ENCODE data around the gene SAMD8.
"Not testable (repeated sequence)": the region's sequence is repeated elsewhere in the genome, so short reads cannot be mapped to it uniquely, and the experiment has no call there.

Gene SAMD8

GRCh38 chr10:75140246-75140645 lies 28.8 kb downstream of the SAMD8 start:
- no peak for DNase-seq (ENCODE audit: low read depth)

GRCh38 chr10:75143353-75143752 lies 31.9 kb downstream of the SAMD8 start:
- no peak for DNase-seq (ENCODE audit: low read depth)

- no peak for DNase-seq (ENCODE audit: low read depth)
These were observed 34.1 kb downstream of the SAMD8 start for GRCh38 chr10:75145590-75145989.

- no peak for DNase-seq (ENCODE audit: low read depth)
These were observed 35.3 kb downstream of the SAMD8 start for GRCh38 chr10:75146780-75147179.

GRCh38 chr10:75150656-75151055 lies 39.2 kb downstream of the SAMD8 start:
- no peak for DNase-seq (ENCODE audit: low read depth)

- DNase-seq (ENCODE audit: low read depth) = no peak
These were observed 48.1 kb downstream of the SAMD8 start for GRCh38 chr10:75159519-75159918.

GRCh38 chr10:75165684-75166622 lies 54.5 kb downstream of the SAMD8 start:
- DNase-seq (ENCODE audit: low read depth) = no peak

- DNase-seq (ENCODE audit: low read depth) = no peak
These were observed 55.1 kb downstream of the SAMD8 start for GRCh38 chr10:75166623-75166972.

GRCh38 chr10:75168275-75168674 lies 56.8 kb downstream of the SAMD8 start:
- DNase-seq (ENCODE audit: low read depth) = no peak

GRCh38 chr10:75170215-75170614 lies 58.8 kb downstream of the SAMD8 start:
- DNase-seq (ENCODE audit: low read depth) = no peak

- no peak for DNase-seq (ENCODE audit: low read depth)
These were observed 63.6 kb downstream of the SAMD8 start for GRCh38 chr10:75175046-75175445.

GRCh38 chr10:75176046-75176445 lies 64.6 kb downstream of the SAMD8 start:
- no peak for DNase-seq (ENCODE audit: low read depth)

- no peak for DNase-seq (ENCODE audit: low read depth)
These were observed 65.3 kb downstream of the SAMD8 start for GRCh38 chr10:75176736-75177135.

GRCh38 chr10:75179657-75180177 lies 68.3 kb downstream of the SAMD8 start:
- no peak for DNase-seq (ENCODE audit: low read depth)

GRCh38 chr10:75180592-75180991 lies 69.1 kb downstream of the SAMD8 start:
- DNase-seq (ENCODE audit: low read depth) = no peak

GRCh38 chr10:75181073-75181472 lies 69.6 kb downstream of the SAMD8 start:
- DNase-seq (ENCODE audit: low read depth) = no peak

- no peak for DNase-seq (ENCODE audit: low read depth)
These were observed 74.9 kb downstream of the SAMD8 start for GRCh38 chr10:75186310-75186709.

GRCh38 chr10:75187961-75188426 lies 76.5 kb downstream of the SAMD8 start:
- no peak for DNase-seq (ENCODE audit: low read depth)

- not testable (repeated sequence) for DNase-seq (ENCODE audit: low read depth)
These were observed 77.1 kb downstream of the SAMD8 start for GRCh38 chr10:75188522-75188921.

- DNase-seq (ENCODE audit: low read depth) = no peak
These were observed 78.0 kb downstream of the SAMD8 start for GRCh38 chr10:75189266-75190096.

GRCh38 chr10:75191821-75192568 lies 80.5 kb downstream of the SAMD8 start:
- DNase-seq (ENCODE audit: low read depth) = no peak

GRCh38 chr10:75194625-75195024 lies 83.2 kb downstream of the SAMD8 start:
- not testable (repeated sequence) for DNase-seq (ENCODE audit: low read depth)

Measured in stimulated activated CD8-positive, alpha-beta memory T cell treated with anti-CD3 and anti-CD28 coated beads, Interleukin-15, amount 100 ng/mL, for 24 hours (primary cell).